GM12878 (cell line): ENCODE measurements around the gene KCNJ18. TPM values are rescaled to one million over a fixed set of nuclear protein-coding genes. Genes with fewer than 3 reads are reported as not detected.
"Not testable (repeated sequence)": the region's sequence is repeated elsewhere in the genome, so short reads cannot be mapped to it uniquely, and the experiment has no call there.

Source experiments
- ATAC-seq: fragments of 200-7000 bp; cut with Tn5 transposase; 3 replicates; pipeline ENCODE4 v1.9.1; 2020; ENCODE audit warnings: mild to moderate bottlenecking, moderate library complexity
- BruUV-seq: library from RNA; stranded (reverse); fragments of 400-500 nt; replicated peaks from 2 replicates; lab custom pipeline; 2021; lab: Mats Ljungman, UMichigan
- CTCF ChIA-PET: fragments of 300-600 bp; sonication (Branson Sonifier 250); formaldehyde crosslinking; extraction: SDS; loops from one replicate; lab custom pipeline; 2021; ENCODE audit warnings: inconsistent platforms; lab: Yijun Ruan, JAX
- POLR2A ChIA-PET: fragments of 350-600 bp; formaldehyde crosslinking; extraction: SDS; loops from one replicate; lab custom pipeline; 2021; ENCODE audit warnings: inconsistent platforms; lab: Charles Lee
- RAD21 ChIA-PET: fragments of 300-600 bp; sonication (Branson Sonifier 250); formaldehyde crosslinking; loops from one replicate; lab custom pipeline; 2023; ENCODE audit warnings: antibody characterized with exemption; ENCODE audit not compliant: unreplicated experiment; lab: Charles Lee
- SMC1A ChIA-PET: fragments of 300-600 bp; sonication (Branson Sonifier 250); formaldehyde crosslinking; loops from one replicate; lab custom pipeline; 2023; ENCODE audit not compliant: unreplicated experiment, uncharacterized antibody; lab: Charles Lee
- DNase-seq: peaks from one replicate; pipeline ENCODE4 v3.0.0-alpha.2; 2011; ENCODE audit warnings: low read depth, low spot score
- FAIRE-seq: peaks from 3 replicates; lab custom pipeline; 2011; peaks lifted over from hg19 to GRCh38; lab: Jason Lieb, UNC
- H2AFZ ChIP-seq: 2 replicates; pipeline ENCODE4 v1.6.0; 2011; ENCODE audit warnings: low read depth, low read length, control low read depth; ENCODE audit not compliant: control insufficient read depth
- H3K27ac ChIP-seq: 2 replicates; pipeline ENCODE4 v1.5.1; 2011; ENCODE audit warnings: control low read depth; ENCODE audit not compliant: control insufficient read depth, insufficient read depth
- H3K27me3 ChIP-seq, 2 experiments: replicated peaks in 1 of 2; 2 replicates each; pipeline versions ENCODE4 v1.6.0 to v1.6.1; 2011; ENCODE audit warnings: low read length in 1 of 2; ENCODE audit not compliant: control insufficient read depth in 2 of 2, insufficient read depth in 2 of 2
- H3K36me3 ChIP-seq, 2 experiments: 2 replicates each; pipeline ENCODE4 v1.5.1; 2011; ENCODE audit warnings: low read length in 1 of 2; ENCODE audit not compliant: control insufficient read depth in 2 of 2, insufficient read depth in 2 of 2
- H3K4me1 ChIP-seq: 2 replicates; pipeline ENCODE4 v1.6.1; 2011; ENCODE audit warnings: mild to moderate bottlenecking, low read length, moderate library complexity, mixed read lengths; ENCODE audit not compliant: control insufficient read depth, insufficient read depth
- H3K4me2 ChIP-seq: 2 replicates; pipeline ENCODE4 v1.6.0; 2011; ENCODE audit warnings: control low read depth; ENCODE audit not compliant: control insufficient read depth, insufficient read depth
- H3K4me3 ChIP-seq: fragments of 200-600 bp; sonication (generic); 2 replicates; pipeline ENCODE4 v1.5.1; 2016
- H3K79me2 ChIP-seq: 2 replicates; pipeline ENCODE4 v1.6.0; 2011; ENCODE audit warnings: low read length; ENCODE audit not compliant: control insufficient read depth, insufficient read depth
- H3K9ac ChIP-seq: 2 replicates; pipeline ENCODE4 v1.8.0; 2011; ENCODE audit warnings: low read length, control low read depth, mixed read lengths; ENCODE audit not compliant: control insufficient read depth, insufficient read depth
- H3K9me3 ChIP-seq: replicated peaks from 3 replicates; pipeline ENCODE4 v1.5.1; 2011; ENCODE audit warnings: mild to moderate bottlenecking, low read length; ENCODE audit not compliant: control insufficient read depth, insufficient read depth
- H4K20me1 ChIP-seq: 2 replicates; pipeline ENCODE4 v1.6.0; 2011; ENCODE audit not compliant: control insufficient read depth, insufficient read depth
- WGBS: methylation state at CpG from one replicate; pipeline ENCODE4 v1.1.6; 2016; ENCODE audit warnings: low lambda C conversion rate; ENCODE audit not compliant: insufficient replicate concordance, insufficient coverage; ENCODE audit errors: missing lambda C conversion rate; 5-methylcytosine and 5-hydroxymethylcytosine counted together
- in situ Hi-C: fragments of 300-500 bp; cut with MboI; formaldehyde crosslinking; loops from 9 replicates; pipeline ENCODE4 v1.14.3; 2018; ENCODE audit warnings: mixed read lengths
- intact Hi-C: fragments of 100-400 bp; cut with micrococcal nuclease; formaldehyde crosslinking; loops from one replicate; pipeline ENCODE4 v1.14.2; 2022; ENCODE audit not compliant: unreplicated experiment
- polyA plus RNA-seq, 11 experiments: library from polyadenylated mRNA; depleted of rRNA in 4 of 11; unstranded in 6 of 11; stranded (reverse) in 5 of 11; fragments of >200 nt; fragmentation: Nextera tagmentation in 4 of 11; fragmentation: Illumina TruSeq in 1 of 11; extraction: Ambion mirVana in 4 of 11; extraction: Trizol in 1 of 11; gene quantifications; 1 replicate in 1 of 11; 2 replicates in 10 of 11; pipeline versions ENCODE4 v1.2.1 to v1.2.3, GENCODE V29; 2011 to 2016; ENCODE audit warnings: inconsistent platforms in 2 of 11, missing spikeins in 2 of 11, low read depth in 1 of 11
- total RNA-seq, 4 experiments: library from RNA; depleted of rRNA in 3 of 4; stranded (reverse); fragments of >200 nt in 3 of 4; fragmentation: Illumina TruSeq in 1 of 4; extraction: Trizol in 1 of 4; gene quantifications; 2 replicates each; pipeline versions ENCODE4 v1.2.1 to v1.2.3, GENCODE V29; 2013 to 2021

KCNJ18 gene
- total and polyA plus RNA-seq, 10 of the 15 experiments (the other 5 are each of a cell fraction or from before 2014, with no cell fraction given): not detected

DNA sequence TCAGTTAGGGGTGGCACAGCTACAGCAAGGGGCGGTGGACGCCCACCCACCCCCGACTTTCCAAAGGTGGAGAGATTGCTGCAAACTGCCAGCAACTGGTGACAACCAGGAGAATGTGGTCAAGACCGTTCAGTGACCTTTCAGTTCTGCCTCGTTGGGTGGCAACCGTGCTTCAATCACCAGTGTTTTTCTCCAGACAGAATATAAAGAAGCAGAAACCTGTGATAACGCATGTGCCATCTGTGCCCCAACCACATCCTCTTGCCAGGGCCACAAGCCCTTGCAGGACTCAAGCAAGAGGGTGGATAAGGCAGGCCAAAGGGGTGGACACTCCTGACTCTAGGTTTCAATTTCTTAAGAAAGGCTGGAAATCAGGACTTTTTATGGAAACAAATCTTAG lies 47.2 kb downstream of the KCNJ18 start:
- DNase-seq, FAIRE-seq, H3K9me3 ChIP-seq, H3K27ac ChIP-seq, POLR2A ChIA-PET, in situ Hi-C loops, H3K4me2 ChIP-seq, H3K4me1 ChIP-seq, H2AFZ ChIP-seq, intact Hi-C loops, BruUV-seq, H3K9ac ChIP-seq, H3K79me2 ChIP-seq, H3K27me3 ChIP-seq, H3K36me3 ChIP-seq, H4K20me1 ChIP-seq, RAD21 ChIA-PET, SMC1A ChIA-PET, CTCF ChIA-PET, H3K4me3 ChIP-seq: not testable (repeated sequence)
- peak; percentile 90 for ATAC-seq
- 0% methylated on average over 4 of the region's 7 CpGs for WGBS

DNA sequence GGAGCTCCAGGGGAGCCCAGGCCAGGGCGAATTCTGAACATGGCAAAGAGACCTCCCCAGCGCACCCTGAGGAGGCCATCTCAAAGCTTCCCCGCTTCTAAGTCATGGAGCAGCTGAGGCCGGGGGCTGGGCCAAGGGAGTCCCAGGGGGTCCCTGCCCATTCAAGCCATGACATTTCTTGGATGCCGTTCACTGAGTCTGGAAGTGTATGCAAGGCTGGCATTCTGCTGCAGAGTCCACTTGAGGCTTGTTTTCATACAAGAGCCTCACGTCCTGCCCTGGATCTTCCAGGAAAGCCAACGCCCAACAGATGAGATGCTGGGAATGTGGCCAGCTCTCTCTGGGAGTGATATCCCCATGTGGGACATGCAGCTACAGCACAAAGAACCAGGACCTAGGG lies 48.5 kb downstream of the KCNJ18 start:
- SMC1A ChIA-PET, H3K9ac ChIP-seq, BruUV-seq, H3K79me2 ChIP-seq, DNase-seq, POLR2A ChIA-PET, CTCF ChIA-PET, H4K20me1 ChIP-seq, H3K27me3 ChIP-seq, H2AFZ ChIP-seq, ATAC-seq, FAIRE-seq, intact Hi-C loops, H3K4me1 ChIP-seq, RAD21 ChIA-PET, H3K4me3 ChIP-seq, in situ Hi-C loops, H3K27ac ChIP-seq, H3K9me3 ChIP-seq, H3K4me2 ChIP-seq, H3K36me3 ChIP-seq: not testable (repeated sequence)
- 34% methylated on average over 7 of the region's 7 CpGs for WGBS

DNA sequence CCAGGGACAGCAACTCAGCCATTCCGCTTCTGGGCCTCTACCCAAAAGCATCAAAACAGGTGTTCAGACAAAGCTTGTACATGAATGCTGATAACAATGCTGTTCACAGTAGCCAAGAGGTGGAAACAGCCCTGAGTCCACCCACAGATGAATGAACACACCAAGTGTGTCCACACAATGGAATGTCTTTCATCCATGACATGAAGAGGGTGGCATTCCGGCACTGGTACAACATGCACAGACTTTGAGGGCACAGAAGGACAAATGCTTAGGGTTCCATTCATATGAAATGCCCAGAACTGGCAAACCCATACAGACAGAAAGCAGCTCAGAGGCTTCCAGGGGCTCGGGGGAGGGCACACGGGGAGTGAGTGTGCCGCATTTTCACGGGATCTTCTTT lies 49.2 kb downstream of the KCNJ18 start:
- H4K20me1 ChIP-seq, H3K9me3 ChIP-seq, CTCF ChIA-PET, in situ Hi-C loops, BruUV-seq, H3K9ac ChIP-seq, POLR2A ChIA-PET, FAIRE-seq, H3K4me3 ChIP-seq, H2AFZ ChIP-seq, H3K79me2 ChIP-seq, H3K27me3 ChIP-seq, ATAC-seq, DNase-seq, RAD21 ChIA-PET, H3K4me1 ChIP-seq, intact Hi-C loops, H3K4me2 ChIP-seq, H3K36me3 ChIP-seq, H3K27ac ChIP-seq, SMC1A ChIA-PET: not testable (repeated sequence)
- WGBS: no CpG with 5 or more reads among the region's 6 CpGs
